Bronchial epithelial cell (primary cell): Measurements from ENCODE around the gene AGPAT1. TPM values are rescaled to one million over a fixed set of nuclear protein-coding genes. Genes with fewer than 3 reads are reported as not detected.

Experiments used
- DNase-seq: peaks from one replicate; pipeline ENCODE4 v3.0.0-alpha.2; 2010; ENCODE audit warnings: low read depth
- FAIRE-seq: peaks from 2 replicates; lab custom pipeline; 2011; peaks lifted over from hg19 to GRCh38; lab: Jason Lieb, UNC
- H3K27me3 ChIP-seq: 2 replicates; pipeline ENCODE4 v1.5.1; 2011; ENCODE audit warnings: low read length; ENCODE audit not compliant: control insufficient read depth, insufficient read depth
- H3K36me3 ChIP-seq: 2 replicates; pipeline ENCODE4 v1.5.1; 2011; ENCODE audit warnings: low read length; ENCODE audit not compliant: control insufficient read depth, insufficient read depth
- H3K4me3 ChIP-seq: 2 replicates; pipeline ENCODE4 v1.5.1; 2011; ENCODE audit warnings: mild to moderate bottlenecking, low read depth, low read length, control low read depth
- CTCF ChIP-seq: IDR thresholded peaks from 2 replicates; pipeline ENCODE4 v1.5.1; 2011; ENCODE audit warnings: mild to moderate bottlenecking, moderate library complexity, low read length, control low read depth, inconsistent platforms; ENCODE audit not compliant: insufficient read depth, severe bottlenecking
- total RNA-seq: library from RNA; depleted of rRNA; stranded (reverse); fragments of >200 nt; gene quantifications from 2 replicates; pipeline ENCODE4 v1.2.1, GENCODE V29; 2014

AGPAT1 gene
- total RNA-seq, 1 donor from 2014 or later: 5.8 TPM

DNA sequence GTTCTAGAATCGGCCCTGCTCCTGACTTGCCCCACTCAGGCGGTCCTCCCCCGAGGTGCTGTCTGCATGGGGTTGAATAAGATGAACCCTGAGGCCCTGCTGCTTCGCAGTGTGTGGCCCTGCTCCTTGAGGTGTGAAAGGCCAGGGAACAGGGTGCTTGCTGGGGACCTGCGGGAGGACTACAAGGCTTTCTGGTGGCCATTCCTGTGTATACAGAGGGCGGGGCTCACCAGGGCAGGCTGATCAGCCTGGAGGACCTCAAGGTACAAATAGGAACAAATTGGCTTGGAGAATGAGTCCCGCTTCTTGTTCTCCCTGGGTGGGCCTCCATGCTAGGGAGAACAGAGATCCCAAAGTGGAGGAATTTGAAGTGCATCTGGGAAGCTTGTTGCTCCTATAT, 42.3 kb upstream of the AGPAT1 start:
- DNase-seq (no peak), FAIRE-seq (no peak)
- Histone ChIP-seq H3K27me3 (no peaks in the 10 kb centered on the region), H3K36me3 (no peaks in the 10 kb centered on the region), H3K4me3 (no peak overlapping the region)
- no peak for TF ChIP-seq CTCF

GRCh38 chr6:32216998-32217397, 41.1 kb upstream of the AGPAT1 start:
- Histone ChIP-seq H3K4me3 (no peak overlapping the region), H3K36me3 (no peaks in the 10 kb centered on the region), H3K27me3 (no peaks in the 10 kb centered on the region)
- FAIRE-seq (no peak), DNase-seq (no peak)
- TF ChIP-seq CTCF: no peak

- no peak for TF ChIP-seq CTCF
- no peak for FAIRE-seq
Observed at GRCh38 chr6:32216285-32216684, 40.4 kb upstream of the AGPAT1 start.

GRCh38 chr6:32215617-32216016, 39.7 kb upstream of the AGPAT1 start:
- no peak for TF ChIP-seq CTCF
- Histone ChIP-seq H3K36me3 (no peaks in the 10 kb centered on the region), H3K27me3 (no peaks in the 10 kb centered on the region), H3K4me3 (no peak overlapping the region)
- no peak for FAIRE-seq
- DNase-seq: no peak

More at GRCh38 chr6:32216285-32216684, 40.4 kb upstream of the AGPAT1 start:
- Histone ChIP-seq H3K27me3 (no peaks in the 10 kb centered on the region), H3K36me3 (no peaks in the 10 kb centered on the region), H3K4me3 (no peak overlapping the region)
- no peak for DNase-seq

DNA sequence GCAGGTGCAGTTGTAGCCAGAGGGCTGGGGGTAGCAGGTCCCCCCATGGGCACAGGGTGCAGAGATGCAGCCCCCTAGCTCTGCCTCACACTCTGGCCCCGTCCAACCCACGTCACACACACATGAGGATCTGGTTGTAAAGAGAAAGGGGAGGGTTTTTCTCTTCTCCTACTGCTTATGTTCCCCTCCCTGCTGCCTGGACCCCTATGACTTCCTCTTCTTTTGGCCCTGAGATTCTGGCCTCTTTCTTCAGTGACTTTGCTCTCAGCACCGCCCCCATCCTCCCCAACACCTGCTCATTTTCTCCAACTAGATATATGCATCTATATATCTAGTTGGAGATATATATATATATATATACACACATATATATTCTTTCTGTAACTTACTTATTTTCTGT, 38.2 kb upstream of the AGPAT1 start:
- Histone ChIP-seq H3K4me3 (no peak overlapping the region), H3K36me3 (no peaks in the 10 kb centered on the region), H3K27me3 (no peaks in the 10 kb centered on the region)
- no peak for TF ChIP-seq CTCF
- DNase-seq (no peak), FAIRE-seq (no peak)

GRCh38 chr6:32213649-32214048, 37.8 kb upstream of the AGPAT1 start:
- Histone ChIP-seq H3K36me3 (no peaks in the 10 kb centered on the region), H3K4me3 (no peak overlapping the region), H3K27me3 (no peaks in the 10 kb centered on the region)
- no peak for TF ChIP-seq CTCF
- FAIRE-seq: no peak
- DNase-seq: no peak
